RWPE2 (cell line): ENCODE results near the gene MPIG6B.

Source experiments
- ATAC-seq: fragments of 200-7000 bp; cut with Tn5 transposase; 3 replicates; pipeline ENCODE4 v1.9.1; 2021; ENCODE audit warnings: low read depth
- DNase-seq: peaks from one replicate; pipeline ENCODE4 v3.0.0-alpha.2; 2020; ENCODE audit warnings: low spot score
- H3K27ac ChIP-seq: fragments of 450-650 bp; 2 replicates; pipeline ENCODE4 v1.5.1; 2017; ENCODE audit warnings: mild to moderate bottlenecking; ENCODE audit not compliant: poor library complexity, severe bottlenecking
- H3K27me3 ChIP-seq: fragments of 250-450 bp; sonication (Bioruptor Pico); 2 replicates; pipeline ENCODE4 v1.5.1; 2021; ENCODE audit warnings: mild to moderate bottlenecking, moderate library complexity; ENCODE audit not compliant: insufficient read depth, poor library complexity, severe bottlenecking
- H3K36me3 ChIP-seq: fragments of 250-450 bp; sonication (Bioruptor Pico); 2 replicates; pipeline ENCODE4 v1.5.1; 2020; ENCODE audit warnings: low read depth, mild to moderate bottlenecking, moderate library complexity
- H3K4me1 ChIP-seq: fragments of 250-450 bp; sonication (Bioruptor Pico); 2 replicates; pipeline ENCODE4 v1.5.1; 2021; ENCODE audit warnings: mild to moderate bottlenecking, moderate library complexity; ENCODE audit not compliant: insufficient read depth, poor library complexity, severe bottlenecking
- H3K4me3 ChIP-seq: fragments of 250-450 bp; sonication (Bioruptor Pico); 2 replicates; pipeline ENCODE4 v1.5.1; 2021; ENCODE audit warnings: mild to moderate bottlenecking, moderate library complexity; ENCODE audit not compliant: severe bottlenecking
- H3K9me3 ChIP-seq: fragments of 250-450 bp; sonication (Bioruptor Pico); 2 replicates; pipeline ENCODE4 v1.5.1; 2021; ENCODE audit warnings: mild to moderate bottlenecking, moderate library complexity; ENCODE audit not compliant: severe bottlenecking
- CTCF ChIP-seq: fragments of 450-650 bp; IDR thresholded peaks from one replicate; pipeline ENCODE4 v1.5.1; 2017; ENCODE audit warnings: mild to moderate bottlenecking, moderate library complexity; ENCODE audit not compliant: poor library complexity, severe bottlenecking

The MPIG6B gene

GRCh38 chr6:31725502-31726350 is 2.6 kb downstream of the MPIG6B start:
- DNase-seq (no peak), ATAC-seq (no peak)
- H3K27me3 ChIP-seq: no peaks in the 10 kb centered on the region
- H3K9me3 ChIP-seq: no peaks in the 10 kb centered on the region
- no peak for TF ChIP-seq CTCF
- H3K36me3 ChIP-seq: peaks cover 6% of the 10 kb centered on the region
- H3K27ac ChIP-seq: no peak overlapping the region
- H3K4me1 ChIP-seq: peaks cover 3% of the 10 kb centered on the region
- H3K4me3 ChIP-seq: no peak overlapping the region

- peaks cover 20% of the 10 kb centered on the region for H3K36me3 ChIP-seq
- TF ChIP-seq CTCF: no peak
- no peaks in the 10 kb centered on the region for H3K9me3 ChIP-seq
- ATAC-seq (no peak), DNase-seq (no peak)
- no peaks in the 10 kb centered on the region for H3K27me3 ChIP-seq
- H3K27ac ChIP-seq: no peak overlapping the region
- no peak overlapping the region for H3K4me3 ChIP-seq
- H3K4me1 ChIP-seq: peaks cover 3% of the 10 kb centered on the region
These were observed 4.0 kb downstream of the MPIG6B start for GRCh38 chr6:31727034-31727716.

GRCh38 chr6:31727717-31728671 is 4.8 kb downstream of the MPIG6B start:
- Histone ChIP-seq H3K4me1 (peaks cover 3% of the 10 kb centered on the region), H3K27me3 (no peaks in the 10 kb centered on the region), H3K36me3 (peaks cover 28% of the 10 kb centered on the region), H3K9me3 (no peaks in the 10 kb centered on the region), H3K4me3 (no peak overlapping the region), H3K27ac (no peak overlapping the region)
- no peak for TF ChIP-seq CTCF
- DNase-seq (no peak), ATAC-seq (no peak)

- ATAC-seq: peak; percentile 29
- Histone ChIP-seq H3K27ac (peak within 1 kb of the TSS; percentile 63), H3K36me3 (peaks cover 38% of the 10 kb centered on the region), H3K27me3 (no peaks in the 10 kb centered on the region), H3K4me3 (peak within 1 kb of the TSS; percentile 66), H3K9me3 (no peaks in the 10 kb centered on the region), H3K4me1 (peaks cover 6% of the 10 kb centered on the region)
- no peak for TF ChIP-seq CTCF
- DNase-seq: no peak
These were observed 5.8 kb downstream of the MPIG6B start, which contains the start of gene DDAH2 for GRCh38 chr6:31728767-31729514. DDAH2 (minus strand) TSS chr6:31729299; CDS start chr6:31729161, 138 bp downstream.
